OCI-LY7 (cell line): ENCODE results near the gene MBTPS1. TPM values are rescaled to one million over a fixed set of nuclear protein-coding genes. Genes with fewer than 3 reads are reported as not detected.

ENCODE experiments used
- BruUV-seq: library from RNA; stranded (reverse); fragments of 400-500 nt; replicated peaks from 2 replicates; lab custom pipeline; 2021; lab: Mats Ljungman, UMichigan
- CTCF ChIA-PET: fragments of 300-600 bp; sonication (Branson Sonifier 250); formaldehyde crosslinking; loops from one replicate; lab custom pipeline; 2022; ENCODE audit warnings: antibody characterized with exemption; ENCODE audit not compliant: unreplicated experiment; lab: Charles Lee
- POLR2A ChIA-PET: fragments of 300-600 bp; sonication (Branson Sonifier 250); formaldehyde crosslinking; loops from one replicate; lab custom pipeline; 2022; ENCODE audit warnings: antibody characterized with exemption; lab: Charles Lee
- DNase-seq: peaks from one replicate; pipeline ENCODE4 v3.0.0-alpha.2; 2015; ENCODE audit warnings: low spot score
- H2AFZ ChIP-seq: fragments of 200-600 bp; sonication (generic), shearing (Covaris generic); 2 replicates; pipeline ENCODE4 v1.6.1; 2014; ENCODE audit warnings: mild to moderate bottlenecking, antibody characterized with exemption, low read length, moderate library complexity
- H3K27ac ChIP-seq: fragments of 200-600 bp; sonication (generic); 2 replicates; pipeline ENCODE4 v1.5.1; 2014; ENCODE audit warnings: mixed run types, low read depth, mild to moderate bottlenecking, moderate library complexity, low read length, inconsistent platforms; ENCODE audit not compliant: poor library complexity, severe bottlenecking
- H3K36me3 ChIP-seq: fragments of 200-600 bp; sonication (generic); 2 replicates; pipeline ENCODE4 v1.6.1; 2014; ENCODE audit warnings: mild to moderate bottlenecking, antibody characterized with exemption, low read length, moderate library complexity, mixed read lengths; ENCODE audit not compliant: insufficient read depth
- H3K4me1 ChIP-seq: fragments of 200-600 bp; sonication (generic); 2 replicates; pipeline ENCODE4 v1.5.1; 2014; ENCODE audit warnings: mild to moderate bottlenecking, low read length; ENCODE audit not compliant: insufficient read depth, poor library complexity, severe bottlenecking
- H3K4me2 ChIP-seq: fragments of 200-600 bp; sonication (generic); 2 replicates; pipeline ENCODE4 v1.6.1; 2014; ENCODE audit warnings: mild to moderate bottlenecking, low read length
- H3K4me3 ChIP-seq: fragments of 200-600 bp; sonication (generic); 2 replicates; pipeline ENCODE4 v1.5.1; 2014; ENCODE audit warnings: mild to moderate bottlenecking, low read depth, low read length; ENCODE audit not compliant: poor library complexity, severe bottlenecking
- H3K79me2 ChIP-seq: fragments of 200-600 bp; sonication (generic); 2 replicates; pipeline ENCODE4 v1.6.1; 2016; ENCODE audit warnings: low read depth, mild to moderate bottlenecking, low read length, moderate library complexity, mixed read lengths; ENCODE audit not compliant: insufficient read depth
- H3K9me2 ChIP-seq: fragments of 200-600 bp; sonication (generic); 2 replicates; pipeline ENCODE4 v1.6.1; 2016; ENCODE audit warnings: mild to moderate bottlenecking, low read length, mixed read lengths; ENCODE audit not compliant: insufficient read depth
- H3K9me3 ChIP-seq: fragments of 200-600 bp; sonication (generic); 2 replicates; pipeline ENCODE4 v1.6.1; 2014; ENCODE audit warnings: mild to moderate bottlenecking, mixed run types, low read length, mixed read lengths
- H4K20me1 ChIP-seq: fragments of 200-600 bp; sonication (generic); 2 replicates; pipeline ENCODE4 v1.6.1; 2014; ENCODE audit warnings: mild to moderate bottlenecking, antibody characterized with exemption, low read length, moderate library complexity, mixed read lengths; ENCODE audit not compliant: insufficient read depth
- CTCF ChIP-seq: fragments of 200-600 bp; sonication (generic); conservative IDR thresholded peaks from 2 replicates; pipeline ENCODE4 v1.5.1; 2014; ENCODE audit warnings: mild to moderate bottlenecking, antibody characterized with exemption, low read length, moderate library complexity, mixed read lengths
- EZH2phosphoT487 ChIP-seq: fragments of 200-600 bp; sonication (generic); IDR thresholded peaks from 2 replicates; pipeline ENCODE4 v1.6.1; 2018; ENCODE audit warnings: low read depth, borderline replicate concordance, mild to moderate bottlenecking, mixed run types, antibody characterized with exemption, low read length, moderate library complexity, mixed read lengths
- intact Hi-C: fragments of 100-400 bp; cut with micrococcal nuclease; formaldehyde crosslinking; loops from one replicate; pipeline ENCODE4 v1.10.0; 2022; ENCODE audit not compliant: unreplicated experiment
- total RNA-seq, 2 experiments: library from RNA; depleted of rRNA in 1 of 2; stranded (reverse); fragments of >200 nt in 1 of 2; shearing (Covaris generic) in 1 of 2; gene quantifications; 2 replicates each; pipeline ENCODE4 v1.2.3, GENCODE V29; 2014 to 2022

Gene MBTPS1
- total RNA-seq, 2 experiments from 2014 or later: 49.6 to 65.2 TPM

GRCh38 chr16:84041881-84042280, 74.9 kb downstream of the MBTPS1 start:
- Histone ChIP-seq H4K20me1 (no peaks in the 10 kb centered on the region), H3K27ac (no peak overlapping the region), H2AFZ (no peak overlapping the region), H3K4me3 (no peak overlapping the region), H3K4me1 (no peaks in the 10 kb centered on the region), H3K9me2 (no peaks in the 10 kb centered on the region), H3K4me2 (no peak overlapping the region), H3K79me2 (no peaks in the 10 kb centered on the region), H3K9me3 (no peaks in the 10 kb centered on the region), H3K36me3 (no peaks in the 10 kb centered on the region)
- BruUV-seq: no TSS peak
- no peak for DNase-seq
- intact Hi-C loops: no loop called here
- CTCF ChIA-PET: no interaction called here
- no peak for TF ChIP-seq EZH2phosphoT487
- TF ChIP-seq CTCF: no peak
- POLR2A ChIA-PET: no interaction called here

GRCh38 chr16:84040823-84041820, 75.6 kb downstream of the MBTPS1 start:
- Histone ChIP-seq H2AFZ (no peak overlapping the region), H3K9me3 (no peaks in the 10 kb centered on the region), H3K4me1 (no peaks in the 10 kb centered on the region), H3K36me3 (no peaks in the 10 kb centered on the region), H4K20me1 (no peaks in the 10 kb centered on the region), H3K4me3 (no peak overlapping the region), H3K79me2 (no peaks in the 10 kb centered on the region), H3K27ac (no peak overlapping the region), H3K9me2 (no peaks in the 10 kb centered on the region), H3K4me2 (no peak overlapping the region)
- ChIA-PET POLR2A (interaction anchor here (0.5 to 0.6 kb wide), 2 partner anchors 134 to 1103 kb away, joined by 3 read pairs; no protein-coding TSS in a partner anchor), CTCF (no interaction called here)
- TF ChIP-seq EZH2phosphoT487 (no peak), CTCF (no peak)
- intact Hi-C loops: no loop called here
- DNase-seq: no peak
- no TSS peak for BruUV-seq
